GM20431 (cell line): ENCODE data around the gene LRSAM1.

Source experiments
- in situ Hi-C: fragments of 300-500 bp; cut with MseI, MboI; formaldehyde crosslinking; loops from one replicate; pipeline ENCODE4 v1.15.0; 2020; ENCODE audit warnings: low sequenced_read_pairs; ENCODE audit not compliant: unreplicated experiment

Gene LRSAM1

DNA sequence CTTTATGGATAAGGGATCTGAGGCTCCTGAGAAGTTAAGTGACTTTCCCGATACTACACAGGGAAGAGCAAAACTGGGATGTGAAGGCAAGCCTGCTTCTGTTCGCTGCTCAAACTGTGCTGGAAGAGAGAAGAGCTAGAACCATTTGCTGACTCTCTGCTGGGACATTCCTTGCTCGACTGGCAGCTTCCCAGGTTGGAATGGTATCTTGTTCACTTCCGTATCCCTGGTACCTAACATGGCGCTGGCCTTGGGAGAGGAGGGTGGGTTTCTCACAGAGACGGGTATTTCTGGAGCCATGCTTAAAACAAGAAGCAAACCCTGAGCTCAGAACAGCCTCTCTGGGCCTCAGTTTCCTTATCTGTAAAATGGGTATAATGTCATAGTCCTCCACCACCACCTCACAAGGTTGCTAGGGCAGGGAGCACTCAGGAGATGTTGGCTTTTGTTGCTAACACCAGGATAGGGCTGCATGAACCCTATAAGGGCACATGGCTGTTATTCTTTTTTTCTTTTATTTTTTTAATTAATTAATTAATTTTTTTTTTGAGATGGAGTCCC is 92.7 kb downstream of the LRSAM1 start:
- in situ Hi-C loops: no loop called here

DNA sequence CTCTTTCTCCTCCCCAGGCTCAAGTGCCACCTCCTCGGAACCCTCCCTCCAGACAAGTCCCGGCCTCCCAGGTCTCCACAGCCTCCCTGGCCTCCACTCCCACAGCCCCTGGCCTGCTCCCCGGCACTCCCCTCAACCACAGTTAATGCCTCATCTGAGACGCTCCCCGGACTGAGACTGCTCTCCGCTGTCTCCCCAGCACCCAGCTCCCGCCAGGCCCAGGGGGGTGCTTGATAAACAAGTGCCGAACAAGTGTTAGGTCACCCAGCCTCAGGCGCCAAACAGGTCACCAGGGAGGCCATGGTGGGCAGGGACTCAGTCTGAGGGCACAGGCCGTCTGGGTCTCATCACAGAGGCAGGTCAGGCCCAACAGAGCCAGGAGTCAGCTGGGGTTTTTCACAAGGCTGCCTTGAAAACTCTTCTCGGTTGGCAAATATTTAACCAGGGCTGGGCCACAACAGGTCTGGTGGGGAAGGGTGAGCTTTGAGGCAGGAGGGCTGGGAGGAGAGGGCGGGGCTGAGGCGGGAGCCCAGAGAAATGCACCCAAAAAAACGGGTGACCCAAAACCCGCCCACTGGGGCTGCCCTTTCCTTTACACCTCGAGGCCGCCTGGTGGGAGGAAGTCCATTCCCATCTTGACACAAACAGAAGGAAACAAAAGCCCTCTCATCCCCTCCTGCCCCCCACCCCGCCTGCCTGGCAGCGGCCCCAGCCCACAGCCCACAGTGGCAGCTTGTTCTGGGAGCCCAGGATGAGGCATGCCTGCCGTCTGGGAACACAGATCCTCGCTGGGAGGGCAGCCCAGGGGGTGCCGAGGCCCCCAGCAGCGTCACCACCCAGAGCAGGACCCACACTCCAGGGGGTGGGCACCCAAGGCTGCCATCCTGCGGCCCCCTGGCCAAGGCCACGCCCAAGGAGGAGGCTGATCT is 94.2 kb downstream of the LRSAM1 start:
- in situ Hi-C loops: no loop called here

DNA sequence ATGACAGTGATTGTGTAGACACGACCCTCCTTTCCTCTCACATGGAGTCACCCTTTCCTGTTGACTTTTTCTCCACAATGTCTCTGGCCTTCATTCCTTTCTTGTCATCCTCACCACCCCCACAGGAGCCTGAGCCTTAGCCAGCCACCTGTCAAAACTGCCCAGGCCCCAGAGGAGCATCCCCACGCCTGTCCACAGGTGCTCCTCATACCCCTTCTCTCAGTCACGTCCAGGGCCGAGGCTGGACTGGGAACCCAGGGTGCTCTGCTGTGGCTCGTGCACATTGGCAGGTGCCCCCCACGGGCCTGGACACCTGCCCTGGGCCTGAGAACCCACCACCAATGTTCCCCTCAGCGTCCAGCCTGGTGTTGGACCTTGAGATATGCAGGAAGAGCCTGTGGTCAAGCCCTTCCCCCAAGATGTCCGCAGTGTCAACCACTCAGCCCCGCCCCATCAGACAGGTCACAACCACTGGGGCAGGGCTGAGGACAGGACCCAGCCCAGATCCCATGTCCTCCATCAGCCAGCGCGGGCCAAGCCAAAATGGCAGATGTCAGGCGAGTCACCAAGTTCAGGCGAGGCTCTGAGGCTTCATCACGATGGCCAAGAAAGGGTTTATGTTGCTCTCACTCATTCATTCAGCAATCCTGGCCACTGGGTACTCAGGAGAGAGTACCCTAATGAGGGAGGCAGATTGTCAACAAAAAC is 95.0 kb downstream of the LRSAM1 start:
- in situ Hi-C loops: no loop called here

DNA sequence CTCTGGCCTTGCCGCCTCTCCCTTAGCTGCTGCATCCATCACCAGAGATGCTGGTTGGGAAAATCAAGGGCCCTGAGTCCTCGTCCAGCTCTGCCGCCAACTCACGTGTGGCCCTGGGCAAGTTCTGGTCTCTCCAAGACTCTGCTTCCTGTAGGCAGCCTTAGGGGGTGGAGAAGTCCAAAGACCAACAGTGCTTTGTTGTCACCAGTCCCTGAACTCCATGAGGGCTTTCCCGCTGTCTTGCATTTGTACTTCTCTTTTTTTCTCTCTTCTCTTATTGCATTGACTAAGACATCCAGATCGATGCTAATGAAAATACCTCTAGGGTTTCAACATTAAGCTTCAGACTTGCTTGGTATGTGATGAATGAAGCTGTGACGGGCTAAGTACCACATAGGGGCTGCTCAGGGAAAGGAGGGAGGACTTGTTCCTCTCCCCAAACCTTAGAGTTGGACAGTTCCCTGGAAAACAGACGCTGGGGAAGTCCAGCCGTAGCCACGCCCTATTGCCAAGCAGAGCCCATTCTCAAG is 97.1 kb downstream of the LRSAM1 start:
- in situ Hi-C loops: no loop called here

- in situ Hi-C loops: no loop called here
Measured at GRCh38 chr9:127549218-127549617, 97.9 kb downstream of the LRSAM1 start.

DNA sequence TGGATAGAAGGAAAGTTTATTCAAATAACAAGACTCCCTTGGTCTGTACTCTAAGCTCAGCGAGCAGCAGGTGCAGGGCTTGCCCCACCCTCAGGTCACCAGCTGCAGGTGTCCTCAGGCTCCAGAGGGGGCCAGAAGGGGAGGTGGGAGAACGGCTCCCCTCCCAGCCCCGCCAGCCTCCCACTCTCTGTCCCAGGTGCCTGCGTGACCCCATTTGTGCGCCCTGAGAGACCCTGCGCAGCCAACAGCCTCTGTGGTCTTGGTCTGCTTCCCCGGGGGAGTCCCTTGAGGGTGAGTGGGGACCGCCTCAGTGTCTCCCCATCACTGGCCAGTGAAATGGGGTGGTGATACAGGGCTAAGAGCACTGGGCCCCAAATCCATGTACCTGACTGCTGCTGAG is 98.4 kb downstream of the LRSAM1 start:
- in situ Hi-C loops: no loop called here

- in situ Hi-C loops: no loop called here
Measured at GRCh38 chr9:127550282-127550681, 99.0 kb downstream of the LRSAM1 start.

GRCh38 chr9:127550751-127551150 is 99.4 kb downstream of the LRSAM1 start:
- in situ Hi-C loops: no loop called here
